ENCODE results near the gene ZDHHC1. TPM values are rescaled to one million over a fixed set of nuclear protein-coding genes. Genes with fewer than 3 reads are reported as not detected.

ZDHHC1 gene
- total RNA-seq = 1 to 10 TPM; 1.6 to 2.0 TPM

GRCh38 chr16:67415872-67416793 is at the start of gene ZDHHC1:
TSS of gene ZDHHC1 (minus strand) at chr16:67416477. CDS start at chr16:67407775, 8,702 bp downstream.
- peak; percentile 93 to 94 for ATAC-seq
- peak within 1 kb of the TSS; percentile 60 to 88 for H3K27ac Mint-ChIP-seq
- peaks cover 10 to 11% of the 10 kb centered on the region in 2 donors for H3K4me1 Mint-ChIP-seq (ENCODE audit: low read depth in 2 of 2)

GRCh38 chr16:67464565-67464964 is 48.3 kb upstream of the ZDHHC1 start:
- no peak for ATAC-seq
- H3K4me1 Mint-ChIP-seq (ENCODE audit: low read depth in 2 of 2) = peaks cover 21 to 47% of the 10 kb centered on the region in 2 donors
- H3K27ac Mint-ChIP-seq = peak overlapping the region in 1 of 2 donors; percentile 59

More at GRCh38 chr16:67415872-67416793, at the start of gene ZDHHC1:
- Mint-ChIP-seq H3K4me3 (peak within 1 kb of the TSS; percentile 91), H3K27me3 (peaks cover 7 to 22% of the 10 kb centered on the region in 2 donors), H3K9me3 (no peaks in the 10 kb centered on the region), H3K36me3 (no peaks in the 10 kb centered on the region)
- no peak for DNase-seq (ENCODE audit: low spot score)

GRCh38 chr16:67463691-67464090 is 47.4 kb upstream of the ZDHHC1 start:
- no peak for ATAC-seq
- Mint-ChIP-seq H3K9me3 (no peaks in the 10 kb centered on the region), H3K27ac (peak overlapping the region in 1 of 2 donors; percentile 59), H3K4me3 (no peak overlapping the region), H3K27me3 (no peaks in the 10 kb centered on the region), H3K36me3 (no peaks in the 10 kb centered on the region), H3K4me1 (ENCODE audit: low read depth in 2 of 2) (peaks cover 25 to 50% of the 10 kb centered on the region in 2 donors)
- no peak for DNase-seq (ENCODE audit: low spot score)

More at GRCh38 chr16:67464565-67464964, 48.3 kb upstream of the ZDHHC1 start:
- DNase-seq (ENCODE audit: low spot score) = no peak
- Mint-ChIP-seq H3K9me3 (no peaks in the 10 kb centered on the region), H3K27me3 (no peaks in the 10 kb centered on the region), H3K4me3 (no peak overlapping the region), H3K36me3 (no peaks in the 10 kb centered on the region)

GRCh38 chr16:67463059-67463458 is 46.8 kb upstream of the ZDHHC1 start:
- no peak for ATAC-seq
- H3K4me1 Mint-ChIP-seq (ENCODE audit: low read depth in 2 of 2) = peaks cover 22 to 46% of the 10 kb centered on the region in 2 donors
- DNase-seq (ENCODE audit: low spot score) = no peak
- no peaks in the 10 kb centered on the region for H3K27me3 Mint-ChIP-seq
- H3K36me3 Mint-ChIP-seq = no peaks in the 10 kb centered on the region
- H3K9me3 Mint-ChIP-seq = no peaks in the 10 kb centered on the region
- no peak overlapping the region for H3K27ac Mint-ChIP-seq
- no peak overlapping the region for H3K4me3 Mint-ChIP-seq

- Mint-ChIP-seq H3K4me1 (ENCODE audit: low read depth in 2 of 2) (peaks cover 16 to 41% of the 10 kb centered on the region in 2 donors), H3K4me3 (no peak overlapping the region)
Measured at GRCh38 chr16:67462279-67462655, 46.0 kb upstream of the ZDHHC1 start.

GRCh38 chr16:67461600-67462278 is 45.5 kb upstream of the ZDHHC1 start:
- no peaks in the 10 kb centered on the region for H3K36me3 Mint-ChIP-seq
- DNase-seq (ENCODE audit: low spot score) = no peak
- H3K4me3 Mint-ChIP-seq = no peak overlapping the region
- H3K4me1 Mint-ChIP-seq (ENCODE audit: low read depth in 2 of 2) = peaks cover 16 to 44% of the 10 kb centered on the region in 2 donors
- H3K27me3 Mint-ChIP-seq = no peaks in the 10 kb centered on the region
- H3K9me3 Mint-ChIP-seq = no peaks in the 10 kb centered on the region
- no peak for ATAC-seq
- H3K27ac Mint-ChIP-seq = peak overlapping the region in 1 of 2 donors; percentile 73

More at GRCh38 chr16:67462279-67462655, 46.0 kb upstream of the ZDHHC1 start:
- ATAC-seq (no peak), DNase-seq (ENCODE audit: low spot score) (no peak)
- Mint-ChIP-seq H3K27me3 (no peaks in the 10 kb centered on the region), H3K9me3 (no peaks in the 10 kb centered on the region), H3K36me3 (no peaks in the 10 kb centered on the region), H3K27ac (no peak overlapping the region)

GRCh38 chr16:67460961-67461360 is 44.7 kb upstream of the ZDHHC1 start:
- H3K27ac Mint-ChIP-seq = peak overlapping the region in 1 of 2 donors; percentile 73
- DNase-seq (ENCODE audit: low spot score) = no peak
- peaks cover 15 to 46% of the 10 kb centered on the region in 2 donors for H3K4me1 Mint-ChIP-seq (ENCODE audit: low read depth in 2 of 2)
- no peaks in the 10 kb centered on the region for H3K9me3 Mint-ChIP-seq
- no peaks in the 10 kb centered on the region for H3K36me3 Mint-ChIP-seq
- H3K27me3 Mint-ChIP-seq = no peaks in the 10 kb centered on the region
- H3K4me3 Mint-ChIP-seq = no peak overlapping the region
- ATAC-seq = no peak

GRCh38 chr16:67460168-67460567 is 43.9 kb upstream of the ZDHHC1 start:
- H3K4me3 Mint-ChIP-seq = no peak overlapping the region
- no peaks in the 10 kb centered on the region for H3K36me3 Mint-ChIP-seq
- DNase-seq (ENCODE audit: low spot score) (no peak), ATAC-seq (no peak)
- H3K4me1 Mint-ChIP-seq (ENCODE audit: low read depth in 2 of 2) = peaks cover 11 to 42% of the 10 kb centered on the region in 2 donors
- H3K27me3 Mint-ChIP-seq = no peaks in the 10 kb centered on the region
- H3K27ac Mint-ChIP-seq = no peak overlapping the region
- H3K9me3 Mint-ChIP-seq = no peaks in the 10 kb centered on the region

- Mint-ChIP-seq H3K9me3 (no peaks in the 10 kb centered on the region), H3K4me3 (no peak overlapping the region), H3K4me1 (ENCODE audit: low read depth in 2 of 2) (peaks cover 14 to 45% of the 10 kb centered on the region in 2 donors), H3K27me3 (no peaks in the 10 kb centered on the region), H3K36me3 (no peaks in the 10 kb centered on the region), H3K27ac (no peak overlapping the region)
- no peak for ATAC-seq
- DNase-seq (ENCODE audit: low spot score) = no peak
Measured at GRCh38 chr16:67459861-67460150, 43.5 kb upstream of the ZDHHC1 start.

- ATAC-seq (no peak), DNase-seq (ENCODE audit: low spot score) (no peak)
- no peak overlapping the region for H3K4me3 Mint-ChIP-seq
- H3K36me3 Mint-ChIP-seq = no peaks in the 10 kb centered on the region
- H3K9me3 Mint-ChIP-seq = no peaks in the 10 kb centered on the region
- H3K27me3 Mint-ChIP-seq = no peaks in the 10 kb centered on the region
- peak overlapping the region in 1 of 2 donors; percentile 61 for H3K27ac Mint-ChIP-seq
- H3K4me1 Mint-ChIP-seq (ENCODE audit: low read depth in 2 of 2) = peaks cover 18 to 48% of the 10 kb centered on the region in 2 donors
Measured at GRCh38 chr16:67459066-67459860, 43.0 kb upstream of the ZDHHC1 start.

- ATAC-seq = no peak
- no peak for DNase-seq (ENCODE audit: low spot score)
- no peaks in the 10 kb centered on the region for H3K27me3 Mint-ChIP-seq
- no peaks in the 10 kb centered on the region for H3K36me3 Mint-ChIP-seq
- no peaks in the 10 kb centered on the region for H3K9me3 Mint-ChIP-seq
- H3K4me1 Mint-ChIP-seq (ENCODE audit: low read depth in 2 of 2) = peaks cover 18 to 50% of the 10 kb centered on the region in 2 donors
- H3K4me3 Mint-ChIP-seq = no peak overlapping the region
- peak overlapping the region in 1 of 2 donors; percentile 61 for H3K27ac Mint-ChIP-seq
Measured at GRCh38 chr16:67458121-67458641, 41.9 kb upstream of the ZDHHC1 start.

GRCh38 chr16:67457611-67458010 is 41.3 kb upstream of the ZDHHC1 start:
- DNase-seq (ENCODE audit: low spot score) (no peak), ATAC-seq (no peak)
- Mint-ChIP-seq H3K4me3 (no peak overlapping the region), H3K36me3 (no peaks in the 10 kb centered on the region), H3K27ac (no peak overlapping the region), H3K9me3 (no peaks in the 10 kb centered on the region), H3K27me3 (no peaks in the 10 kb centered on the region), H3K4me1 (ENCODE audit: low read depth in 2 of 2) (peaks cover 18 to 50% of the 10 kb centered on the region in 2 donors)

- no peak for DNase-seq (ENCODE audit: low spot score)
- H3K4me1 Mint-ChIP-seq (ENCODE audit: low read depth in 2 of 2) = peaks cover 18 to 49% of the 10 kb centered on the region in 2 donors
- peak overlapping the region in 1 of 2 donors; percentile 76 for H3K27ac Mint-ChIP-seq
- no peaks in the 10 kb centered on the region for H3K9me3 Mint-ChIP-seq
- no peak for ATAC-seq
- no peaks in the 10 kb centered on the region for H3K36me3 Mint-ChIP-seq
- H3K27me3 Mint-ChIP-seq = no peaks in the 10 kb centered on the region
- no peak overlapping the region for H3K4me3 Mint-ChIP-seq
Measured at GRCh38 chr16:67456391-67457081, 40.3 kb upstream of the ZDHHC1 start.
